Measurements from ENCODE around the gene DOHH. TPM values are rescaled to one million over a fixed set of nuclear protein-coding genes. Genes with fewer than 3 reads are reported as not detected.

DOHH gene
- total and polyA plus RNA-seq, 2 experiments from 2014 or later: 19.0 to 34.7 TPM

- TF ChIP-seq REST (IDR thresholded peaks at IDR 0.05; ENCODE audit: unreplicated experiment) (no peak), ZNF331 (CRISPR knock-in tag; IDR thresholded peaks at IDR 0.05; ENCODE audit: low read depth) (no peak), STAT1 (IDR thresholded peaks at IDR 0.05; ENCODE audit: unreplicated experiment) (no peak)
Observed at GRCh38 chr19:3516675-3517207, 16.3 kb upstream of the DOHH start (continued).

DNA sequence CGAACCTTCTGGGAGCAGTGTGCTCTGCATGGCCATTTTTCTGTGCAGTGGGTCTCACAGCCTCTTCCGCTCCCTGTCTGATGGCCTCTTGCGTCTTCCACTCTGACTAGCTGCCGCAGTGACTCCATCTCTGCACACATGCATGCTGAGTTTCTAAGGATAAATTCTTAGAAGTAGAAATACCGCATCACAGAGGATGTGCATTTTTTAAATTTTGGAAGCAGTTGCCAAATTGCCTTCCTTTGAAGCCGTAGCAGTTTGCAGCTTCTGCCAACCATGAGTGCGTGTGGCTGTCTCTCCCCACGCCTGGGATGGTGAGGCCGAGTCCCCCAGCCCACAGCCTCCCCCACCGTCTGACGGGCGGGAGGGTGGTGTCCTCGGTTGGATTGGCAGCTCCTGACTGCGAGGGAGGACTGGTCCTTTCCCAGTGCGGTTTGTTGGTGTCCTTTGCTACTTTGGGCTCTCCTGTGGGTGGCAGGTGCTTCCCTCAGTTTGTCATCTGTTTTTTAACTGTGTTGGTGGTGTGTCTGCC lies 15.5 kb upstream of the DOHH start:
- Mint-ChIP-seq H3K27ac (peak overlapping the region; percentile 67), H3K9me3 (no peaks in the 10 kb centered on the region; the same call in 2 of the 3 replicates), H3K4me3 (no peak overlapping the region; the same call in 2 of the 3 replicates), H3K4me1 (peaks cover 40% of the 10 kb centered on the region), H3K27me3 (ENCODE audit: insufficient read depth, low read depth, poor library complexity) (peaks cover 12% of the 10 kb centered on the region), H3K36me3 (ENCODE audit: low read depth) (peaks cover 2% of the 10 kb centered on the region)
- no peaks in the 10 kb centered on the region for H3K36me3 ChIP-seq (ENCODE audit: insufficient read depth)
- no peak overlapping the region for H2AFZ ChIP-seq
- no peaks in the 10 kb centered on the region for H3F3A ChIP-seq (replicated peaks; ENCODE audit: low read depth)
- 0 out of 2 replicates have a peak overlapping the region, but pooled peaks have one; percentile 14 for H3K4me2 ChIP-seq
- peaks cover 29% of the 10 kb centered on the region for H3K4me1 ChIP-seq (ENCODE audit: insufficient read depth)
- DNase-seq (ENCODE audit: low spot score): no peak
- H3K79me2 ChIP-seq (replicated peaks; ENCODE audit: insufficient read depth): peaks cover 64% of the 10 kb centered on the region
- H3K27ac ChIP-seq (ENCODE audit: low read depth): 0 out of 2 replicates have a peak overlapping the region, but pooled peaks have one; percentile 55
- H4K20me1 ChIP-seq (replicated peaks; ENCODE audit: insufficient read depth): peaks cover 3% of the 10 kb centered on the region; the same call in 1 of the 2 replicates
- no peaks in the 10 kb centered on the region for H3K27me3 ChIP-seq (ENCODE audit: insufficient read depth)
- ATAC-seq: no peak
- H3K4me3 ChIP-seq: no peak overlapping the region
- no peaks in the 10 kb centered on the region for H3K9me2 ChIP-seq (ENCODE audit: insufficient read depth)
- TF ChIP-seq ZNF331 (CRISPR knock-in tag; IDR thresholded peaks at IDR 0.05; ENCODE audit: low read depth): no peak
- no peak for TF ChIP-seq ZNF462 (CRISPR knock-in tag; IDR thresholded peaks at IDR 0.05)
- no peak for TF ChIP-seq ZNF114 (CRISPR knock-in tag; IDR thresholded peaks at IDR 0.05)
- no peak for TF ChIP-seq STAT1 (IDR thresholded peaks at IDR 0.05; ENCODE audit: unreplicated experiment)
- no peak for TF ChIP-seq EZH2phosphoT487 (IDR thresholded peaks at IDR 0.05; ENCODE audit: unreplicated experiment)
- TF ChIP-seq REST (IDR thresholded peaks at IDR 0.05; ENCODE audit: unreplicated experiment): no peak
- TF ChIP-seq NANOG (IDR thresholded peaks at IDR 0.05; ENCODE audit: borderline replicate concordance): no peak
- no peak for TF ChIP-seq CREB1 (CRISPR knock-in tag; IDR thresholded peaks at IDR 0.05; ENCODE audit: low read depth)
- TF ChIP-seq, protein P1, sequence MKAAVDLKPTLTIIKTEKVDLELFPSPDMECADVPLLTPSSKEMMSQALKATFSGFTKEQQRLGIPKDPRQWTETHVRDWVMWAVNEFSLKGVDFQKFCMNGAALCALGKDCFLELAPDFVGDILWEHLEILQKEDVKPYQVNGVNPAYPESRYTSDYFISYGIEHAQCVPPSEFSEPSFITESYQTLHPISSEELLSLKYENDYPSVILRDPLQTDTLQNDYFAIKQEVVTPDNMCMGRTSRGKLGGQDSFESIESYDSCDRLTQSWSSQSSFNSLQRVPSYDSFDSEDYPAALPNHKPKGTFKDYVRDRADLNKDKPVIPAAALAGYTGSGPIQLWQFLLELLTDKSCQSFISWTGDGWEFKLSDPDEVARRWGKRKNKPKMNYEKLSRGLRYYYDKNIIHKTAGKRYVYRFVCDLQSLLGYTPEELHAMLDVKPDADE (IDR thresholded peaks at IDR 0.05): no peak
